K562 (cell line): Measurements from ENCODE around the gene CGB8. TPM values are rescaled to one million over a fixed set of nuclear protein-coding genes. Genes with fewer than 3 reads are reported as not detected.

Source experiments
- CHD1 ChIP-seq: fragments of 200-600 bp; sonication (generic); IDR thresholded peaks from one replicate; pipeline ENCODE4 v1.6.1; 2012; ENCODE audit warnings: mild to moderate bottlenecking, moderate library complexity, low read length, inconsistent platforms
- FOXM1 ChIP-seq, 2 experiments: fragments of 450-650 bp in 1 of 2; sonication (generic) in 1 of 2; formaldehyde crosslinking in 1 of 2; IDR thresholded peaks; 2 replicates each; pipeline versions ENCODE4 v1.6.1 to v1.9.0; 2017 to 2022; ENCODE audit warnings: low read depth in 2 of 2, mild to moderate bottlenecking in 2 of 2, missing genetic modification reagents in 1 of 2, moderate library complexity in 1 of 2
- HDAC1 ChIP-seq, 2 experiments: fragments of 450-650 bp; IDR thresholded peaks; 2 replicates each; pipeline ENCODE4 v1.6.1; 2016 to 2017; ENCODE audit warnings: inconsistent platforms in 1 of 2, mild to moderate bottlenecking in 1 of 2, moderate library complexity in 1 of 2
- HLTF ChIP-seq: fragments of 450-650 bp; IDR thresholded peaks from 2 replicates; pipeline ENCODE4 v1.6.1; 2016
- LEF1 ChIP-seq: fragments of 450-650 bp; IDR thresholded peaks from 2 replicates; pipeline ENCODE4 v1.6.1; 2016; ENCODE audit warnings: mild to moderate bottlenecking
- MAZ ChIP-seq, 2 experiments: fragments of 450-650 bp in 1 of 2; sonication (generic) in 1 of 2; formaldehyde crosslinking; IDR thresholded peaks in 1 of 2; conservative IDR thresholded peaks in 1 of 2; 2 replicates each; pipeline versions ENCODE4 v1.4.0 to v1.5.0; 2020; ENCODE audit warnings: mild to moderate bottlenecking in 1 of 2, missing genetic modification reagents in 1 of 2
- MXI1 ChIP-seq: IDR thresholded peaks from 2 replicates; pipeline ENCODE4 v1.6.1; 2011; ENCODE audit warnings: low read depth, mild to moderate bottlenecking, improper control_type of control experiment, low read length
- NBN ChIP-seq: fragments of 450-650 bp; IDR thresholded peaks from 2 replicates; pipeline ENCODE4 v1.6.1; 2016; ENCODE audit warnings: low read depth, mild to moderate bottlenecking
- NFXL1 ChIP-seq: fragments of 450-650 bp; formaldehyde crosslinking; IDR thresholded peaks from 2 replicates; pipeline ENCODE4 v1.4.0; 2021; ENCODE audit warnings: mild to moderate bottlenecking
- PHB ChIP-seq: fragments of 250-450 bp; sonication (Bioruptor Pico); IDR thresholded peaks from 2 replicates; pipeline ENCODE4 v1.5.0; 2021
- PHTF2 ChIP-seq: fragments of 250-450 bp; sonication (Bioruptor Pico); IDR thresholded peaks from 2 replicates; pipeline ENCODE4 v1.5.0; 2021; ENCODE audit warnings: mild to moderate bottlenecking
- RUNX1 ChIP-seq: sonication (generic); IDR thresholded peaks from 2 replicates; pipeline ENCODE4 v1.6.1; 2016; ENCODE audit warnings: antibody characterized with exemption, low read depth
- TRIM28 ChIP-seq: fragments of 450-650 bp; IDR thresholded peaks from 2 replicates; pipeline ENCODE4 v1.6.1; 2017
- ZSCAN32 ChIP-seq: fragments of 450-650 bp; formaldehyde crosslinking; IDR thresholded peaks from 2 replicates; pipeline ENCODE4 v1.4.0; 2020; ENCODE audit warnings: mild to moderate bottlenecking, moderate library complexity
- polyA plus RNA-seq, 8 experiments: library from polyadenylated mRNA; depleted of rRNA in 4 of 8; stranded (reverse) in 5 of 8; unstranded in 3 of 8; fragments of >200 nt; fragmentation: Nextera tagmentation in 2 of 8; fragmentation: Illumina TruSeq in 1 of 8; extraction: Ambion mirVana in 2 of 8; extraction: Trizol in 1 of 8; gene quantifications; 2 replicates each; pipeline versions ENCODE4 v1.2.1 to v1.2.3, GENCODE V29; 2011 to 2014; ENCODE audit warnings: inconsistent platforms in 1 of 8, missing spikeins in 1 of 8
- total RNA-seq, 7 experiments: library from RNA; depleted of rRNA in 6 of 7; stranded (reverse); fragments of >200 nt in 6 of 7; fragmentation: Illumina TruSeq in 2 of 7; extraction: Trizol in 2 of 7; gene quantifications; 2 replicates each; pipeline versions ENCODE4 v1.2.1 to v1.2.3, GENCODE V29; 2011 to 2021; ENCODE audit warnings: low replicate concordance in 1 of 7
- TF ChIP-seq, protein P1 (sequence below): fragments of 250-450 bp; sonication (Bioruptor Pico); IDR thresholded peaks from 2 replicates; pipeline ENCODE4 v1.4.0; 2020; ENCODE audit warnings: mild to moderate bottlenecking
- TF ChIP-seq, protein P2 (sequence below), 2 experiments: fragments of 200-800 bp in 1 of 2; sonication (Bioruptor generic) in 1 of 2; sonication (generic) in 1 of 2; formaldehyde crosslinking in 1 of 2; IDR thresholded peaks in 1 of 2; conservative IDR thresholded peaks in 1 of 2; 2 replicates each; pipeline versions ENCODE4 v1.5.0 to v1.6.1; 2016 to 2020; ENCODE audit warnings: missing compliant biosample characterization in 1 of 2, missing genetic modification characterization in 1 of 2, missing genetic modification reagents in 1 of 2
- TF ChIP-seq, protein P3 (sequence below): IDR thresholded peaks from 3 replicates; pipeline ENCODE4 v1.6.1; 2011; ENCODE audit warnings: borderline replicate concordance, mild to moderate bottlenecking, moderate library complexity; ENCODE audit not compliant: insufficient read length; ENCODE audit errors: extremely low read depth

The CGB8 gene
- total and polyA plus RNA-seq, 9 of the 15 experiments (the other 6 are each of a cell fraction or from before 2014, with no cell fraction given) = not detected

DNA sequence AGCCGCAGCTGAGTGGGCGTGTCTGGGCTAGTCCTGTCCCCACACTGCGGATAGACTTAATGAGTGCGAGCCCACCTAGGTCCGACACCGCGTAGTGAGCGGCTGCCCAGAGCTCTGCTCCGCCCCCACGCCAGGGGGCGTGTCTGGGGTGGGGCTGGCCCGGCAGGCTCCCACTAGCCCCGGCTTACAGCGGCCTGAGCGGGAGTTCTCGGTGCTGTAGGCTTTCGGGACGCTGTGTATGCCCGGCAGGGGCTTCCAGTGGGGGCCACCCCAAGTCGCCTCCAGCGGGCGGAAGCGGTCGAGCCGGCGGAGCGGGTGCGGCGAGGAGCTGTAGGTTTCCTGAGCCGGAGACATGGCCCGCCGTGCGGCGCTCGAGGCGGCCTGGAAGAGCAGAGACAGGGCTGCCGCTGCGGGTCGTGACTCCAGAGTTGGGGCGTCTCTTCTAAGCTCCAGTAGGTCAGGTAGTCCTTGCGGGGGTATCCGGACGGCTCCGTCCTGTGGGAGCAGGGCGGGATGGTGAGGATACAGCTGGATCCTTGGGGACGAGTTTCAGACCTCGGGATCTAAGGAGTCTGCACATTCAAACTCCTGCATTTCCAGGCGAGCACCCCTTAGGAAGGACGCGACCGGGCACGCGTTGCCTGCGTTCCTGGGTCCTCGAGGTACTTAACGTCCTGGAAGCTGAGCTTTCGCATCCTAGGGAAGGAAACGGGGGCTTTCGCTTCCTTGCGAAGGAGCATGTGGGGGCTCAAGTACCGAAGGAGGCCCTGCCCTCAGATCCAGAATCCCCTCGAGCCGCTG, 7.4 kb upstream of the CGB8 start (continued):
- TF ChIP-seq PHB (CRISPR knock-in tag) = no peak
- no peak for TF ChIP-seq NBN
- no peak for TF ChIP-seq CHD1
- TF ChIP-seq RUNX1 = no peak
- peak; percentile 56 to 71; a peak in 3 of 4 replicates for TF ChIP-seq MAZ (CRISPR knock-in tag; conservative IDR thresholded peaks at IDR 0.05 in 1 of 2, IDR thresholded peaks at IDR 0.05 in 1 of 2)
- TF ChIP-seq, protein P1, sequence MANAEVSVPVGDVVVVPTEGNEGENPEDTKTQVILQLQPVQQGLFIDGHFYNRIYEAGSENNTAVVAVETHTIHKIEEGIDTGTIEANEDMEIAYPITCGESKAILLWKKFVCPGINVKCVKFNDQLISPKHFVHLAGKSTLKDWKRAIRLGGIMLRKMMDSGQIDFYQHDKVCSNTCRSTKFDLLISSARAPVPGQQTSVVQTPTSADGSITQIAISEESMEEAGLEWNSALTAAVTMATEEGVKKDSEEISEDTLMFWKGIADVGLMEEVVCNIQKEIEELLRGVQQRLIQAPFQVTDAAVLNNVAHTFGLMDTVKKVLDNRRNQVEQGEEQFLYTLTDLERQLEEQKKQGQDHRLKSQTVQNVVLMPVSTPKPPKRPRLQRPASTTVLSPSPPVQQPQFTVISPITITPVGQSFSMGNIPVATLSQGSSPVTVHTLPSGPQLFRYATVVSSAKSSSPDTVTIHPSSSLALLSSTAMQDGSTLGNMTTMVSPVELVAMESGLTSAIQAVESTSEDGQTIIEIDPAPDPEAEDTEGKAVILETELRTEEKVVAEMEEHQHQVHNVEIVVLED (CRISPR knock-in tag) = no peak
- TF ChIP-seq PHTF2 (CRISPR knock-in tag) = no peak
- TF ChIP-seq HLTF = no peak
- TF ChIP-seq, protein P2, sequence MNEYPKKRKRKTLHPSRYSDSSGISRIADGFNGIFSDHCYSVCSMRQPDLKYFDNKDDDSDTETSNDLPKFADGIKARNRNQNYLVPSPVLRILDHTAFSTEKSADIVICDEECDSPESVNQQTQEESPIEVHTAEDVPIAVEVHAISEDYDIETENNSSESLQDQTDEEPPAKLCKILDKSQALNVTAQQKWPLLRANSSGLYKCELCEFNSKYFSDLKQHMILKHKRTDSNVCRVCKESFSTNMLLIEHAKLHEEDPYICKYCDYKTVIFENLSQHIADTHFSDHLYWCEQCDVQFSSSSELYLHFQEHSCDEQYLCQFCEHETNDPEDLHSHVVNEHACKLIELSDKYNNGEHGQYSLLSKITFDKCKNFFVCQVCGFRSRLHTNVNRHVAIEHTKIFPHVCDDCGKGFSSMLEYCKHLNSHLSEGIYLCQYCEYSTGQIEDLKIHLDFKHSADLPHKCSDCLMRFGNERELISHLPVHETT (CRISPR knock-in tag; conservative IDR thresholded peaks at IDR 0.05 in 1 of 2, IDR thresholded peaks at IDR 0.05 in 1 of 2) = no peak
- no peak for TF ChIP-seq TRIM28
- no peak for TF ChIP-seq MXI1
- TF ChIP-seq LEF1 = no peak
- TF ChIP-seq FOXM1 (IDR thresholded peaks at IDR 0.05; ENCODE audit: low read depth) = no peak
- TF ChIP-seq FOXM1 (CRISPR knock-in tag; IDR thresholded peaks at IDR 0.05; ENCODE audit: low read depth) = no peak
- peak in 1 of 2 experiments; percentile 45; a peak in 1 of 4 replicates for TF ChIP-seq HDAC1 (IDR thresholded peaks at IDR 0.05)
- TF ChIP-seq ZSCAN32 (CRISPR knock-in tag) = no peak
- TF ChIP-seq NFXL1 = no peak
- TF ChIP-seq, protein P3, sequence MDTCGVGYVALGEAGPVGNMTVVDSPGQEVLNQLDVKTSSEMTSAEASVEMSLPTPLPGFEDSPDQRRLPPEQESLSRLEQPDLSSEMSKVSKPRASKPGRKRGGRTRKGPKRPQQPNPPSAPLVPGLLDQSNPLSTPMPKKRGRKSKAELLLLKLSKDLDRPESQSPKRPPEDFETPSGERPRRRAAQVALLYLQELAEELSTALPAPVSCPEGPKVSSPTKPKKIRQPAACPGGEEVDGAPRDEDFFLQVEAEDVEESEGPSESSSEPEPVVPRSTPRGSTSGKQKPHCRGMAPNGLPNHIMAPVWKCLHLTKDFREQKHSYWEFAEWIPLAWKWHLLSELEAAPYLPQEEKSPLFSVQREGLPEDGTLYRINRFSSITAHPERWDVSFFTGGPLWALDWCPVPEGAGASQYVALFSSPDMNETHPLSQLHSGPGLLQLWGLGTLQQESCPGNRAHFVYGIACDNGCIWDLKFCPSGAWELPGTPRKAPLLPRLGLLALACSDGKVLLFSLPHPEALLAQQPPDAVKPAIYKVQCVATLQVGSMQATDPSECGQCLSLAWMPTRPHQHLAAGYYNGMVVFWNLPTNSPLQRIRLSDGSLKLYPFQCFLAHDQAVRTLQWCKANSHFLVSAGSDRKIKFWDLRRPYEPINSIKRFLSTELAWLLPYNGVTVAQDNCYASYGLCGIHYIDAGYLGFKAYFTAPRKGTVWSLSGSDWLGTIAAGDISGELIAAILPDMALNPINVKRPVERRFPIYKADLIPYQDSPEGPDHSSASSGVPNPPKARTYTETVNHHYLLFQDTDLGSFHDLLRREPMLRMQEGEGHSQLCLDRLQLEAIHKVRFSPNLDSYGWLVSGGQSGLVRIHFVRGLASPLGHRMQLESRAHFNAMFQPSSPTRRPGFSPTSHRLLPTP = no peak
